GM19035 (cell line): ENCODE measurements around the gene SDC4.

ENCODE experiments used
- ATAC-seq: cut with Tn5 transposase; IDR thresholded peaks from one replicate; pipeline ENCODE4 v1.9.1; 2021; ENCODE audit not compliant: unreplicated experiment

SDC4 gene

GRCh38 chr20:45320948-45321595 lies 27.2 kb downstream of the SDC4 start:
- no peak for ATAC-seq

- no peak for ATAC-seq
Measured at GRCh38 chr20:45318948-45319347, 29.3 kb downstream of the SDC4 start.

- ATAC-seq = no peak
Measured at GRCh38 chr20:45318386-45318939, 29.8 kb downstream of the SDC4 start.

- no peak for ATAC-seq
Measured at GRCh38 chr20:45317826-45318225, 30.4 kb downstream of the SDC4 start.

- no peak for ATAC-seq
Measured at GRCh38 chr20:45316150-45317080, 31.8 kb downstream of the SDC4 start.

GRCh38 chr20:45315672-45316071 lies 32.6 kb downstream of the SDC4 start:
- ATAC-seq = no peak

GRCh38 chr20:45313943-45314342 lies 34.3 kb downstream of the SDC4 start:
- no peak for ATAC-seq

GRCh38 chr20:45313065-45313695 lies 35.0 kb downstream of the SDC4 start:
- no peak for ATAC-seq

GRCh38 chr20:45312241-45312640 lies 36.0 kb downstream of the SDC4 start:
- no peak for ATAC-seq

- no peak for ATAC-seq
Measured at GRCh38 chr20:45311589-45312211, 36.5 kb downstream of the SDC4 start.

- no peak for ATAC-seq
Measured at GRCh38 chr20:45309075-45309474, 39.1 kb downstream of the SDC4 start.

- ATAC-seq = no peak
Measured at GRCh38 chr20:45308117-45308778, 40.0 kb downstream of the SDC4 start, which contains the start of gene MATN4. Gene MATN4 (minus strand): TSS chr20:45308299. CDS start chr20:45305582, 2,717 bp downstream.

GRCh38 chr20:45307076-45307640 lies 41.1 kb downstream of the SDC4 start:
- ATAC-seq = no peak

GRCh38 chr20:45306431-45306982 lies 41.7 kb downstream of the SDC4 start, which contains the start of gene RBPJL:
Gene RBPJL (plus strand): TSS chr20:45306840. CDS start chr20:45306923, 83 bp downstream.
- ATAC-seq = no peak

GRCh38 chr20:45305262-45305661 lies 43.0 kb downstream of the SDC4 start:
- ATAC-seq = no peak

GRCh38 chr20:45304464-45304999 lies 43.7 kb downstream of the SDC4 start:
- no peak for ATAC-seq

GRCh38 chr20:45303586-45304463 lies 44.4 kb downstream of the SDC4 start:
- no peak for ATAC-seq

GRCh38 chr20:45301824-45302271 lies 46.4 kb downstream of the SDC4 start:
- no peak for ATAC-seq
